ENCODE results near the gene METRNL. TPM values are rescaled to one million over a fixed set of nuclear protein-coding genes. Genes with fewer than 3 reads are reported as not detected.

METRNL gene
- total and polyA plus RNA-seq, 2 experiments from 2014 or later: 30.0 to 44.1 TPM

DNA sequence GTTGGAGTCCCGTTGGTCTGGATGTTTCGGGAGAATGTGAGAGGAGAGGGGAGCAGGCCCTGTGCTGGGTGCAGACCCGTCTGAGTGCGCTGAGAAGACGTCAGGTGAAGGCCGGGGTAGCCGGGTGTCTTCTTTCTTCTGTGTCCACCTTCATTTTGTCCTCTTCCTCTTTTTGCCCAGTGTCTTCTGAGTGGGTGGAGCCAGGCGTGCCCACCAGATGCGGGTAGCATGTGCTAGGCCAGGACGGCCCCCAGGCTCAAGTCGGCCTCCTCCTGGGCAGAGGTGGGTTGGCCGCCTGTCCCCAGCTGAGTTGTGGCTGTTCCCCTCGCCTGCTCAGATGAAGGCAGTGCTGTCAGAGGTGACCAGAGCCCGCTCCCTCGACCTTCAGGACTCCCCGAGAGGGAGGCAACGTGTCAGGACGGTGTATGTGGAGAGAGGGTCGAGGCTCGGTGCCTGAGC is 3.5 kb downstream of the METRNL start:
- Histone ChIP-seq H3K36me3 (no peaks in the 10 kb centered on the region), H3K27ac (no peak overlapping the region), H3K4me3 (no peak overlapping the region), H3K27me3 (peaks cover 18% of the 10 kb centered on the region), H3K4me1 (ENCODE audit: low read depth) (peaks cover 5% of the 10 kb centered on the region), H3K9me3 (ENCODE audit: low read depth) (no peaks in the 10 kb centered on the region)
- TF ChIP-seq, protein P1, sequence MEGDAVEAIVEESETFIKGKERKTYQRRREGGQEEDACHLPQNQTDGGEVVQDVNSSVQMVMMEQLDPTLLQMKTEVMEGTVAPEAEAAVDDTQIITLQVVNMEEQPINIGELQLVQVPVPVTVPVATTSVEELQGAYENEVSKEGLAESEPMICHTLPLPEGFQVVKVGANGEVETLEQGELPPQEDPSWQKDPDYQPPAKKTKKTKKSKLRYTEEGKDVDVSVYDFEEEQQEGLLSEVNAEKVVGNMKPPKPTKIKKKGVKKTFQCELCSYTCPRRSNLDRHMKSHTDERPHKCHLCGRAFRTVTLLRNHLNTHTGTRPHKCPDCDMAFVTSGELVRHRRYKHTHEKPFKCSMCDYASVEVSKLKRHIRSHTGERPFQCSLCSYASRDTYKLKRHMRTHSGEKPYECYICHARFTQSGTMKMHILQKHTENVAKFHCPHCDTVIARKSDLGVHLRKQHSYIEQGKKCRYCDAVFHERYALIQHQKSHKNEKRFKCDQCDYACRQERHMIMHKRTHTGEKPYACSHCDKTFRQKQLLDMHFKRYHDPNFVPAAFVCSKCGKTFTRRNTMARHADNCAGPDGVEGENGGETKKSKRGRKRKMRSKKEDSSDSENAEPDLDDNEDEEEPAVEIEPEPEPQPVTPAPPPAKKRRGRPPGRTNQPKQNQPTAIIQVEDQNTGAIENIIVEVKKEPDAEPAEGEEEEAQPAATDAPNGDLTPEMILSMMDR (IDR thresholded peaks at IDR 0.05; ENCODE audit: low read depth, low read length): no peak
- no peak for DNase-seq (ENCODE audit: low read depth in 1 of 2, low spot score in 1 of 2)

DNA sequence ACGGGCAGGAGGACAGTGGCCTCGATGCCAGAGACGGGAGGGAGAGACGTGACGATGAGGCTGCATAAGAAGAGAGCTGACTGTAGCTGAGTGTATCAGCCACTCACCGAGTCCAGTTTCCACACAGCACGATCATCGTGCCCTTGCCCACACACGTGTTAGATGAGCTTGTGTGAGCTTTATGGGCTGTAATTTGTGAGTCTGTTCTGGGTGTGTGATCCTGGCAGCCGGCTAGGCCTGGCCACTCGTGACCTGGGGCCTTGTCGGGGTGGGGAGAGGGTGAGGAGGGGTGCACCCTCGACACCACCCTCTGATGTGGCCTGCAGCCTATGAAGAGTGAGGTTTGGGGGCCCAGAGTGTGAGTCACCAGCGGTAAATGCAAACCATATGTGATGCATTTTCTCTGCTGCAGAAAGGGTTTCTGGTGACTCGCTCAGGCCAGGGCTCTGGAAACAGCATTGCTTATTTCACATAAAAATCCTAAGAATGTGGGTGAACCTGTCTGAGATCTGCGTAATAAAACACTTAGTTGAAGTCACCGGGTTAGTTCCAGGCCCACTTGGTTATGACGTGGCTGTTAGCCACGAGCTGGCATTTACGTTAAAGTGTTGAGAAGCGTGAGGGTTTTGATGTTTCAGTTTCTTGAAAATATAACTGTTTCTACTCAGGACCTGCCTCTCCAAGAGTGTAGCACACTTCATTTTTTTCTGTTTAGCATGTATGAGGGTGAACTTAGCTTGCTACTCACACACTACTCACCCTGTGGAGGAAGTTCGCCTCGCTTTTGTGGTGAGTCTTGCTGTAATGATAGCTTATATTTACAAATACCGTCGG is 4.2 kb downstream of the METRNL start:
- H3K36me3 ChIP-seq: no peaks in the 10 kb centered on the region
- peaks cover 3% of the 10 kb centered on the region for H3K4me1 ChIP-seq (ENCODE audit: low read depth)
- DNase-seq (ENCODE audit: low read depth in 1 of 2, low spot score in 1 of 2): peak in 1 of 2 donors; percentile 91
- H3K27me3 ChIP-seq: peaks cover 11% of the 10 kb centered on the region
- no peak overlapping the region for H3K4me3 ChIP-seq
- TF ChIP-seq, protein P1 (IDR thresholded peaks at IDR 0.05; ENCODE audit: low read depth, low read length): no peak
- no peaks in the 10 kb centered on the region for H3K9me3 ChIP-seq (ENCODE audit: low read depth)
- H3K27ac ChIP-seq: no peak overlapping the region

DNA sequence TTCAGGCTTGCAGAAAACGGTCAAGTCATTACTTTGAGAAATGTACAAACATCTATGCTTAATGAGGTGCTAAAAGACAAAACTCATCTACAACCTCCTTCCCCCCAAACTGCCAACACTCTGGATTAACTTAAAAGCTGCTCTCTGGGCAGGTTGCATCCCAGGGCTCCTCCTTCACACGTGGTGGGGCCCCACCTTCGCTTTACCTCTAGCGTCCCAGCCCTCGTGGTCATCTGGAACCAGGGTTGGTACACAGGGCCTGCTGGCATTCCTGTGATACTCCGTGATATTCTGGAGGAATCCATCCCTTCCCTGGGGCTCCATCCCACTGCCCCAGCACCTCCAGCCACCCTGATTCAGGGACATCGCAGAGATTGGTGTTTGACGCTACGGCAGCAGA is 4.8 kb downstream of the METRNL start:
- no peak for DNase-seq (ENCODE audit: low read depth in 1 of 2, low spot score in 1 of 2)
- peaks cover 3% of the 10 kb centered on the region for H3K4me1 ChIP-seq (ENCODE audit: low read depth)
- H3K4me3 ChIP-seq: no peak overlapping the region
- no peaks in the 10 kb centered on the region for H3K36me3 ChIP-seq
- H3K27me3 ChIP-seq: peaks cover 5% of the 10 kb centered on the region
- H3K27ac ChIP-seq: no peak overlapping the region
- TF ChIP-seq, protein P1 (IDR thresholded peaks at IDR 0.05; ENCODE audit: low read depth, low read length): no peak
- H3K9me3 ChIP-seq (ENCODE audit: low read depth): no peaks in the 10 kb centered on the region

DNA sequence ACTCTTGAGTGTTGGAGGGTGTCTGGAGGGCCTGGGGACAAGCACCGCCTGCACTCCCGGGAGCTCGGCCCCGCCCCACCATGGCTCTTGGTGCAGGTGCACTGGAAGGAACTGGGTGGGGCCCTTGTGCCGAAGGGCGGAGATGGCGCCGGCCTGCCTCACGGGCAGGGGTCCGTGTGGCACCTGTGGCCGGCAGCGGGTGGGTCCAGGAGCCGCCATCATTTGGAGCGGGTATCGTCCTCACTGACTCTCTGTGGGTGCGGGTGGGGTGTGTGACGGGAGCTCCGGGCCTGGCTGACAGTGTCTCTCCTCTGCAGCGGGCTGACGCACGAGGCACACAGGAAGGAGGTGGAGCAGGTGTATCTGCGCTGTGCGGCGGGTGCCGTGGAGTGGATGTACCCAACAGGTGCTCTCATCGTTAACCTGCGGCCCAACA is 5.2 kb downstream of the METRNL start:
- Histone ChIP-seq H3K4me1 (ENCODE audit: low read depth) (peaks cover 3% of the 10 kb centered on the region), H3K9me3 (ENCODE audit: low read depth) (no peaks in the 10 kb centered on the region), H3K27ac (no peak overlapping the region), H3K4me3 (no peak overlapping the region), H3K27me3 (peaks cover 5% of the 10 kb centered on the region), H3K36me3 (no peaks in the 10 kb centered on the region)
- TF ChIP-seq, protein P1 (IDR thresholded peaks at IDR 0.05; ENCODE audit: low read depth, low read length): no peak
- no peak for DNase-seq (ENCODE audit: low read depth in 1 of 2, low spot score in 1 of 2)

DNA sequence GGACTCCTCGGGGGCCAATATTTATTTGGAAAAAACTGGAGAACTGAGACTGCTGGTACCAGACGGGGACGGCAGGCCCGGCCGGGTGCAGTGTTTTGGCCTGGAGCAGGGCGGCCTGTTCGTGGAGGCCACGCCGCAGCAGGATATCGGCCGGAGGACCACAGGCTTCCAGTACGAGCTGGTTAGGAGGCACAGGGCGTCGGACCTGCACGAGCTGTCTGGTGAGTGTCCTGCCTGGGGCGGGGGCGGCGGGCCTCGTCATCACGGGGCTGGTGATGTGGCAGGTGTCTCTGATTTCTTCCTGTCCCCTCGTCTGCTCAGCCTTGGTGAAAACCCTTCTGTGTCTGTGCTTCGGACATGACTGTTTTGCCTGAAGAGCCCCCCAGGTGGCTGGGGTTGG is 5.7 kb downstream of the METRNL start:
- Histone ChIP-seq H3K27me3 (peaks cover 5% of the 10 kb centered on the region), H3K36me3 (no peaks in the 10 kb centered on the region), H3K4me3 (no peak overlapping the region), H3K9me3 (ENCODE audit: low read depth) (no peaks in the 10 kb centered on the region), H3K27ac (no peak overlapping the region), H3K4me1 (ENCODE audit: low read depth) (peaks cover 3% of the 10 kb centered on the region)
- no peak for DNase-seq (ENCODE audit: low read depth in 1 of 2, low spot score in 1 of 2)
- TF ChIP-seq, protein P1 (IDR thresholded peaks at IDR 0.05; ENCODE audit: low read depth, low read length): no peak

All from cardiac muscle cell (in vitro differentiated cells and primary cell).